Fibroblast of pulmonary artery (primary cell): Measurements from ENCODE around the gene PDCL3.

Source experiments
- DNase-seq: peaks from one replicate; pipeline ENCODE4 v3.0.0-alpha.2; 2010; ENCODE audit warnings: low read depth
- H3K4me3 ChIP-seq: replicated peaks from 2 replicates; pipeline ENCODE4 v1.5.1; 2011; ENCODE audit warnings: low read depth, mild to moderate bottlenecking, control low read depth, low read length, moderate library complexity
- CTCF ChIP-seq: IDR thresholded peaks from 2 replicates; pipeline ENCODE4 v1.5.1; 2011; ENCODE audit warnings: mild to moderate bottlenecking, control low read depth, low read length, inconsistent platforms; ENCODE audit errors: missing control alignments

The PDCL3 gene

GRCh38 chr2:100541404-100541803, 21.4 kb upstream of the PDCL3 start:
- no peak for DNase-seq
- no peak overlapping the region for H3K4me3 ChIP-seq
- TF ChIP-seq CTCF = no peak

DNA sequence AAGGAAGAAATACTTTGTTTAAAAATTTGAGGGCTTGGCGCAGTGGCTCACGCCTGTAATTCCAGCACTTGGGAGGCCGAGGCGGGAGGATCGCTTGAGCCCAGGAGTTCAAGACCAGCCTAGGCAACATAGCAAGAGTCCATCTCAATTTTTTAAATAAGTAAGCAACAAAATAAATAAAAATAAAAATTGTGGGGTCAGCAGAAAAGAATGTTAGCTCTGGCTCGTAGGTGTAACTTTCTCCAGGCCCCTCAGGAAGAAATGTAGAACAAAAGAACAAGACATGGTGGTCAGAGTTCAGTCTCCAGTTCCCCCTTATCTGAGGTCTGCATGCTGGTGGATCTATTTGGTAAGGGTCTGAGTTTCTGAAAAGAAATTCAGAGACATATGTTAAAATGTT, 20.4 kb upstream of the PDCL3 start:
- no peak for DNase-seq
- no peak overlapping the region for H3K4me3 ChIP-seq
- no peak for TF ChIP-seq CTCF

DNA sequence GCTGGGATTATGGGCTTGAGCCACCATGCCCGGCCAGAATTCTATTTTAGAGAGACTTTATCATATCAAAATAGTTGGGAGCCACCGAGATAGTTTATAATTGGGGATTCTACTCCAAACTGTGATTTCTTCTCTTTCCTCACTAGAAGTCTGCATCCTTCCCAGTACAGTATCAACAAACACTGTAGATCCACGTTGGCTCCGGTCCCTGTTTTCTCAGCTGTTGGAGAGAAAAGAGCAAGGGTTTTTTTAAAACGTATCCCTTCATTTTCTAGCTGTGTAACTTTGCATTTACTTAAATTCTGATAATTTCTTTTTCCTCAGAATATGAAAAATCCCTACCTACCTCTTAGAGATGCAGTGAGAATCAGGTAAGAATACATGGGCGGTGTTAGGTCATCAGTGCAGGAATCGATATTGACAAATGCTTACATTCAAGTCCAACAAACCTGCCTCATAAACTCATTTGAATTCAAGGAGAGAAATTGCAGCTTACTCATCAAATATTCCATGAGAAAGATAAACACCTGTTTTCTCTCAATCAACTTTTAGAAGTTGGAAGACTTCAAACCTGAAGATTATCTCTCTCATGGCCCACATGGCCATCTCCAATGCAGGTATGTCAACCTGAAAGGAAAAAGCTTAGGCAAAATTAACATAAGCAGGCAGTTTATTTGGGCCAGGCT, 17.7 kb upstream of the PDCL3 start:
- TF ChIP-seq CTCF = no peak
- DNase-seq = no peak
- H3K4me3 ChIP-seq = no peak overlapping the region

GRCh38 chr2:100546469-100546868, 16.3 kb upstream of the PDCL3 start:
- TF ChIP-seq CTCF = no peak
- no peak for DNase-seq
- no peak overlapping the region for H3K4me3 ChIP-seq

DNA sequence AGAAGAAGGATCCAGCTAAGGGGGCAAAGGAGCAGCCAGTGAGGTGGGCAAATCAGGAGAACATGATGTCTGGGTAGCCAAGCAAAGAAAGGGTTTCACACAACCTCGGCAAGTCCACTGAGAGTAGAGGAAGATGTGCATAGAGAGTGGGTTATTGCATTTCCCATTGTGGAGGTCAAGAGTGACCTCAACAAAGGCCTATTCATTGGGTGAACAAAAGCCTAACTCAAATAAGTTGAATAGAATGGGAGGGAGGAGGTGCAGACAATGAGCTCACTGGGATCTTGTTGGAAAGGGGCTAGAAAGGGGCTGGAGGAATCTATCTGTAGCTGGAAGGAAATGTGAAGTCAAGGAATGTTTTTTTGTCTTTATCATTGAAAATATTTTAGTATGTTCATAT, 14.0 kb upstream of the PDCL3 start:
- no peak for DNase-seq
- no peak overlapping the region for H3K4me3 ChIP-seq
- TF ChIP-seq CTCF = no peak

DNA sequence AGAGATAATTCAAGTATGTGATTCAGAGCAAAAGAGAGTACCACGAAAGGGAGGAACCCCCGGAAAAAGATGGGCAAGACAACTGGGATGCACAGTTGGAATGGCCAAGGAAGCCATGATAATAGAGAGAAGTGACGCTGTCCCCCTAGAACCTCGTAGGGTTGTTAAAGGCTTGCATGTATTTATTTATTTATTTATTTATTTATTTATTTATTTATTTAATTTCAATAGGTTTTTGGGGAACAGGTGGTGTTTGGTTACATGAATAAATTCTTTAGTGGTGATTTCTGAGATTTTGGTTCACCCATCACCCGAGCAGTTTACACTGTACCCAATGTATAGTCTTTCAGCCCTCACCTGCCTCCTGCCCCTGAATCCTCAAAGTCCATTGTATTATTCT, 11.5 kb upstream of the PDCL3 start:
- DNase-seq = no peak
- H3K4me3 ChIP-seq = no peak overlapping the region
- TF ChIP-seq CTCF = no peak

- no peak overlapping the region for H3K4me3 ChIP-seq
- no peak for TF ChIP-seq CTCF
- DNase-seq = no peak
Measured at GRCh38 chr2:100554798-100555407, 7.9 kb upstream of the PDCL3 start.
